Peyer's patch (tissue), 4 donors: ENCODE results near the gene AP3M1.

Experiments used
- CTCF ChIP-seq, 6 experiments: fragments of 450-650 bp in 4 of 6; fragments of 200-600 bp in 2 of 6; sonication (generic) in 1 of 6; IDR thresholded peaks; one replicate each; pipeline ENCODE4 v1.5.1; 2017 to 2019; ENCODE audit warnings: antibody characterized with exemption in 6 of 6, mild to moderate bottlenecking in 3 of 6, moderate library complexity in 1 of 6
- POLR2A ChIP-seq, 2 donors: fragments of 450-650 bp; IDR thresholded peaks; one replicate each; pipeline ENCODE4 v1.5.1; 2017; ENCODE audit warnings: antibody characterized with exemption in 2 of 2, mild to moderate bottlenecking in 2 of 2, moderate library complexity in 2 of 2

GRCh38 chr10:74153676-74154075, 3.0 kb upstream of the AP3M1 start:
- TF ChIP-seq CTCF (IDR thresholded peaks at IDR 0.05) (no peak), POLR2A (IDR thresholded peaks at IDR 0.05) (no peak)
